ENCODE data around the gene MICALL1.

DNA sequence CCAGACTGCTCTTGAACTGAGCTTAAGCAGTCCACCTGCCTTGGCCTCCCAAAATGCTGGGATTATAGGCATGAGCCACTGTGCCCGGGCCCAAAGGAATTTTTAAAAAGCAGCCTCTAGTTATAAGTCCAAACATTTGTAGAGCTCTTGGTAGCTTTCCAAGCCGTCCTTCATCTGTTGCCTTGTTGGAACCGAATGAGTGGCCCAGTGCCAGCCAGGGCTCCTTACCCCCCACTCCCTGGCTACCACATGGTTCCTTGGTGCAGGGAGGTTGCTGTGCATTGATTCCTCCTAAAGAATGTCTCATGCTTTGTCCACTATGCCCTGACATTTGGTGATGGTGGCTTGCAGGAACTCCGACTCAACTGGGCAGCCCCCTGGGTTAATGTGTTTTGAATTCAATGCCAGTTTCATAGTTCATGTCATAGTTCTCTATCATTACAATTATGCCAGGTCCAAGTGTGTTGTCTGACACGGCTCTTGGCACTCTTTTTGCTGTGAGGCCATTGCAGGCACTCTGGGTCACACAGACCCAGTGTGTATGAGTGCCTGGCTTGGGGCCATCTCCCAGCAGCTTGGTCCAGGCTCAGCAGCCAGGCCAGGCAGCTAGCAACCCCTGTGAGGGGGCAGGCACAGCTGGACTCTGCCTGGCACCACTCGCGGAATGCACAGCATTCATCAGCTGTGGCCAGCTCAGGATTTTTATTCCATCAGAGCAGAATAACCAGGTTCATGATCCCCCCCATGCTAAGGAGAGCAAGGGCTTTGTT lies 13.3 kb upstream of the MICALL1 start:
- TF ChIP-seq, protein P1, sequence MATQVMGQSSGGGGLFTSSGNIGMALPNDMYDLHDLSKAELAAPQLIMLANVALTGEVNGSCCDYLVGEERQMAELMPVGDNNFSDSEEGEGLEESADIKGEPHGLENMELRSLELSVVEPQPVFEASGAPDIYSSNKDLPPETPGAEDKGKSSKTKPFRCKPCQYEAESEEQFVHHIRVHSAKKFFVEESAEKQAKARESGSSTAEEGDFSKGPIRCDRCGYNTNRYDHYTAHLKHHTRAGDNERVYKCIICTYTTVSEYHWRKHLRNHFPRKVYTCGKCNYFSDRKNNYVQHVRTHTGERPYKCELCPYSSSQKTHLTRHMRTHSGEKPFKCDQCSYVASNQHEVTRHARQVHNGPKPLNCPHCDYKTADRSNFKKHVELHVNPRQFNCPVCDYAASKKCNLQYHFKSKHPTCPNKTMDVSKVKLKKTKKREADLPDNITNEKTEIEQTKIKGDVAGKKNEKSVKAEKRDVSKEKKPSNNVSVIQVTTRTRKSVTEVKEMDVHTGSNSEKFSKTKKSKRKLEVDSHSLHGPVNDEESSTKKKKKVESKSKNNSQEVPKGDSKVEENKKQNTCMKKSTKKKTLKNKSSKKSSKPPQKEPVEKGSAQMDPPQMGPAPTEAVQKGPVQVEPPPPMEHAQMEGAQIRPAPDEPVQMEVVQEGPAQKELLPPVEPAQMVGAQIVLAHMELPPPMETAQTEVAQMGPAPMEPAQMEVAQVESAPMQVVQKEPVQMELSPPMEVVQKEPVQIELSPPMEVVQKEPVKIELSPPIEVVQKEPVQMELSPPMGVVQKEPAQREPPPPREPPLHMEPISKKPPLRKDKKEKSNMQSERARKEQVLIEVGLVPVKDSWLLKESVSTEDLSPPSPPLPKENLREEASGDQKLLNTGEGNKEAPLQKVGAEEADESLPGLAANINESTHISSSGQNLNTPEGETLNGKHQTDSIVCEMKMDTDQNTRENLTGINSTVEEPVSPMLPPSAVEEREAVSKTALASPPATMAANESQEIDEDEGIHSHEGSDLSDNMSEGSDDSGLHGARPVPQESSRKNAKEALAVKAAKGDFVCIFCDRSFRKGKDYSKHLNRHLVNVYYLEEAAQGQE (IDR thresholded peaks at IDR 0.05; ENCODE audit: insufficient read depth in 1 of 2, low read depth in 2 of 2, low read length in 2 of 2) = no peak
- no peak for TF ChIP-seq POLR2AphosphoS5 (IDR thresholded peaks at IDR 0.05; ENCODE audit: low read depth, low read length)
- no peak for TF ChIP-seq TAF1 (IDR thresholded peaks at IDR 0.05; ENCODE audit: borderline replicate concordance, insufficient read depth, low read length)
- no peak for TF ChIP-seq FOXP2 (optimal IDR thresholded peaks at IDR 0.05; ENCODE audit: borderline replicate concordance, extremely low read depth, extremely low read length, insufficient read depth)
- no peak for TF ChIP-seq SIN3A (IDR thresholded peaks at IDR 0.05; ENCODE audit: borderline replicate concordance, insufficient read depth, low read length)
